Panc1 (cell line): ENCODE measurements around the gene WSCD1.

Experiments
- CTCF ChIP-seq: fragments of 450-650 bp; IDR thresholded peaks from 2 replicates; pipeline ENCODE4 v1.5.1; 2017; ENCODE audit warnings: mild to moderate bottlenecking
- POLR2AphosphoS5 ChIP-seq: IDR thresholded peaks from 2 replicates; pipeline ENCODE4 v1.6.1; 2012; ENCODE audit warnings: mild to moderate bottlenecking, low read depth, low read length, moderate library complexity
- REST ChIP-seq, 2 experiments: IDR thresholded peaks; 2 replicates each; pipeline ENCODE4 v1.6.1; 2011 to 2012; ENCODE audit warnings: low read depth in 2 of 2, control low read depth in 1 of 2, low read length in 1 of 2, mild to moderate bottlenecking in 1 of 2, moderate library complexity in 1 of 2; ENCODE audit not compliant: insufficient read depth in 1 of 2

GRCh38 chr17:6102615-6103014, 32.4 kb downstream of the WSCD1 start:
- TF ChIP-seq CTCF (no peak), POLR2AphosphoS5 (no peak), REST (IDR thresholded peaks at IDR 0.05; ENCODE audit: insufficient read depth in 1 of 2, low read depth in 2 of 2, low read length in 1 of 2) (no peak)
